GM21423 (cell line): Measurements from ENCODE around the gene UVRAG.
"Not testable (repeated sequence)": the region's sequence is repeated elsewhere in the genome, so short reads cannot be mapped to it uniquely, and the experiment has no call there.

ENCODE experiments used
- ATAC-seq: cut with Tn5 transposase; IDR thresholded peaks from one replicate; pipeline ENCODE4 v1.9.1; 2021; ENCODE audit warnings: mild to moderate bottlenecking, moderate library complexity; ENCODE audit not compliant: unreplicated experiment

Gene UVRAG

DNA sequence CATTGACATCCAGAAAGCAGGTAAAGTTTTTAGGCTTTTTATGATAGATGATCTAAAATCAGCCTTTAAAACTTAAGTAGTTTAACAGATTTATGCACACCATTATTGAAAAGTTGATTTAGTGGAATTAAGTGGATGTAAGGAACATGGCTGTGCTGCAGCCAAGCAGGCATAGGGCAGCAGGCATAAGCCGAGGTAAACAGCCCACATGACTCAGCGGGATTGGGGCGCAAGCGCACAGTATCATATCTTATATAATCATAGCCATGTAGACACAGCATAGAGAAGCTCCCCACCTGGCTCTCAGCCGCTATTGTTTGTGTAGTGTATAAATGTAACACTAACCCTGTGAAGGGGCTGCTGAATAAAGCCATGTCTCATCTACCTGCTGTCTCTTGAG lies 233.8 kb downstream of the UVRAG start:
- no peak for ATAC-seq

DNA sequence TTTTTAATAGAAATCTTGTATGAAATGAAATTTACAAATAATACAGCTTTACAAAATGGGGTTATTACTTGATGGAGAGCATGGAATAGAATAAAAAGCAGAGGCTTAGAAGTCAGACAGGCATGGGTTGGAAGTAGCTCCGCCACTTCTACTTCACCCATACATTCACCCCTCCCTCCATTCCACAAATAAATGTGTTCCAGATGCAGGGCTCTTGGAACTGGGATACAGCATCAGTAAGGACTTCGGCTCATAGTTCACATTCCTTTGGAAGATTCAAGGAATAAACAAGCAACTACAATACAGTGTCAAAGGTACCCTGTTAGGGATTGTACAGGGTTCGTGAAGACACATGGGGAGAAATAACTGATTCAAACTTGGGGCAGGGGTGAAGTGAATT lies 234.5 kb downstream of the UVRAG start:
- no peak for ATAC-seq

DNA sequence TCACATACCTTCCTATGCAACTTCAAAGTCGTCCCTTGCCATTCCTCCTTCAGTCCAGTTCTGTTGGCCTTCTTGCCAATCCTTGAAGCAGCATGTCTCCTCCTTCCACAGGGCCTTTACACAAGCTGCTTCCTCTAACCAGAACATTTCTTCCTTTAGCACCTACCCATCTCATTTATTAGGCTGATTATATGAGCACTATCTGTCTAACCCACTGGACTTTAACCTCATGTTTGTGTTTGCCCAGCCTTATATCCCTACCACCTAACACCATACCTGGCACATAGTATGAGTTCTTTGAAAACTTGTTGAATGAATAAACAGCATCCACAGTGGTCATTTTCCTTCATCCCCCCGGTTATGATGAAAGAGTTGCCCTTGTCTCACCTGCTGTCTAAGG lies 236.9 kb downstream of the UVRAG start:
- no peak for ATAC-seq

DNA sequence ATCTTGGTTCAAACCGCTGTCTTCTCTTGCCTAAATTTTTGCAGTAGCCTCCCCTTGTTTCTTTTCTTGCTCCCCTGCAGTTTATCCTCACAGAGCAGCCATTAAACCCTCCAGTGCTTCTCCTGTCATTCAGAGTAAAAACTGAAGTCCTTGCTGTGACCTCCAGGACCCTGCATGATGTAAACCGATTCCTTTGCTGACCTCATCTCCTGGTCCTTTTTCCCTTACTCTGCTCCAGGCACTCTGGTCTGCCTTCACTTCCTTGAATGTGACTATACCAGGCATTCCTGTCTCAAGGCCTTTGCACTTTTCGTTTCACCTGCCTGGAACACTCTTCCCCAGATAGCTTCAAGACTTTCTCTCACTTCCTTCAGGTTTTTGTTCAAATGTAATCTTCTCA lies 239.3 kb downstream of the UVRAG start:
- no peak for ATAC-seq

DNA sequence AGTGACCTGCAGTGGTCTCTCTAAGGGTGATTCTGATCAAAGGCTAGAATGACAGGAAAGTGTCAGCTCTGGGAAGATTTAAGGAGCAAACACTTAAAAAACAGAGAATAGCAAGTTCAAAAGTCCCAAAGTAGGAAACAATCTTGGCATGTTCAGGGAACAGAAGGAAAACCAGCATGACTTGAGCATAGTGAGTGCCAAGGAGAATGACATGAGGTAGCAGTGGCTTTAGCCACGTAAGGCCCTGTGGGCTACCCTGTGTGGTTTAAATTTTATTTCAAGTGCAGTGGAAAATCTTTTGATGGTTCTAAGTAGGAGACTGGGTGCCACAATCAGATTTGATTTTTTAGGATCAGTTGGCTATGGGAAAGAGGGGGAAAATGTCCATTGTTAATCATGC lies 241.9 kb downstream of the UVRAG start:
- no peak for ATAC-seq

DNA sequence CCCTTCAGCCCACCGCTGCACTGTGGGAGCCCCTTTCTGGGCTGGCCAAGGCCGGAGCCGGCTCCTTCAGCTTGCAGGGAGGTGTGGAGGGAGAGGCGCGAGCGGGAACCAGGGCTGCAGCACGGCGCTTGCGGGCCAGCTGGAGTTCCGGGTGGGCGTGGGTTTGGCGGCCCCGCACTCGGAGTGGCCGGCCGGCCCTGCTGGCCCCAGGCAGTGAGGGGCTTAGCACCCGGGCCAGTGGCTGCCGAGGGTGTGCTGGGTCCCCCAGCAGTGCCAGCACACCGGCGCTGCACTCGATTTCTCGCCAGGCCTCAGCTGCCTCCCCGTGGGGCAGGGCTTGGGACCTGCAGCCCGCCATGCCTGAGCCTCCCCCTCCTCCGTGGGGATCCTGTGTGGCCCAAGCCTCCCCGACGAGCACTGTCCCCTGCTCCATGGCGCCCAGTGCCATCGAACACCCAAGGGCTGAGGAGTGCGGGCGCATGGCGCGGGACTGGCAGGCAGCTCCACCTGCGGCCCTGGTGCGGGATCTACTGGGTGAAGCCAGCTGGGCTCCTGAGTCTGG lies 245.5 kb downstream of the UVRAG start:
- ATAC-seq: not testable (repeated sequence)

DNA sequence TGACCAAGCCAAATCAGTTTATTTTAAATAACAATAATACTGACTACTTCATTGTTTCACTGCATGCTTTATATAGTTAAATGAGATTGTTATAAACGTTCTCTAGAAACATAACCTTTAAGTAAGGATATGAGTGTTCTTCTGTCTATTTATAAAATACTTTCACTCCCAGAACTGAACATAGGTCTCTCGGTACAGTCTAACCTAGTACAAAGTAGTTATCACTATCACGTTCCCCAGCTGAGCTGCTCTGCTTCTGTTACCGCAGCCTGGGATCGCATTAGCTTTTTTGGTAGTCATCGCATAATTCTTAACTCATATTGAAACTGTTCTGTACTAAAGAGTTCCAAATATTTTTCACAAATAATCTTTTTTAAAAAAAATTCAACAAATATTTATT lies 247.7 kb downstream of the UVRAG start:
- peak; percentile 51 for ATAC-seq

DNA sequence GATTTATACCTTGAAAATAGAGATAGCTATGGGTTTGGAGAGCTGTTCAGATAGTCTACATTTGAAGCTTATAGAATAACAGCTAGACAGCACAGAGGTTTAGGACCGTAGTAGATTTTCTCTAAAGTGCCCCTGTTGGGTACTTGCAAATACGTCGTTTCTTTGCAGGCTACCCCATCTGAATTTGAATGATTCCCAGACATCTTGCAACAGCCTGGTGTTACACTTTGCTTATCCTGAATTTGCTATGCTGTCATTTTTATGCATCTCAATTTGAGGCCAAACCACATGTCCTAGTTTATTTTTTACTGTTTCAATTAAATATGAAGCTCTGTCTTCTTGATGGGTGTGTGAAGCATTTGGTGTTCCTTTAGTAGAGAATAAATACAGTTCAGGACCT lies 249.2 kb downstream of the UVRAG start:
- no peak for ATAC-seq

DNA sequence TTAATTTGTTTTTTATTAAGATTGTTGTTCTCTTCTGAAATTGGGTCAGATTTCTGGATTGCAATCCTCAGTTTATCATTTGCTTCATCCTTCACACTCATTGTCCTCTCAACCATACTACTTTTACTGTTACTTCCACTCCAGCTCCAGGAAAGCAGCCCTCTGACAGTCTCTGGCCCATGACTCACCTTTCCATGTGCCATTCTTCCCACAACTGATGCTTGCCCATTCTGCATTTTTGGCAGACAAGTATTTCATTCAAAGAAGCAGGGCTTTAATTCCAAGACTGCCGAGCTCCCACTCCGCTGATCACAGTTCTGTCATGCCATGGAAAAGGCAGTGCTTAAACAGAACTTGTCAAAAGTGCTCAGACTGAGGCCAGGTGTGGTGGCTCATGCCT lies 252.1 kb downstream of the UVRAG start:
- ATAC-seq: no peak

DNA sequence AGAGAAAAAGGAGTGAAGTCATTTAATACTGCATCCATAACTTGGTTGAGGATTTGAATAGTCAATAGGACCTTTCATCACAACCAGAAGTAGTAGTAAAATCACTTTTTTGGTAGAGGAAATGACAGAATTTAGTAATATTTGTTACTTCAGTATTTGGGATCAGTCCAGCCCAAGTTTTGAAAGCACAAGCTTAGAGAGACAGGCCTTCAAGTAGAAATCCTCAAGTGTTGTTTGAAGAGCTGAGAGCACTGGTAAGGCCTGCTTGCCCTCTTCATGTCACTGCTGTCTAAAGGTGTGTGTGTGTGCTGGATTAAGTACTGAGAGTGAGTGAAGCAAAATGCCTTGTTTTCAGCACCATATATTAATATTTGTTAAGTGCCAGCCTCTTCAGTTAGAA lies 254.0 kb downstream of the UVRAG start:
- ATAC-seq: no peak

DNA sequence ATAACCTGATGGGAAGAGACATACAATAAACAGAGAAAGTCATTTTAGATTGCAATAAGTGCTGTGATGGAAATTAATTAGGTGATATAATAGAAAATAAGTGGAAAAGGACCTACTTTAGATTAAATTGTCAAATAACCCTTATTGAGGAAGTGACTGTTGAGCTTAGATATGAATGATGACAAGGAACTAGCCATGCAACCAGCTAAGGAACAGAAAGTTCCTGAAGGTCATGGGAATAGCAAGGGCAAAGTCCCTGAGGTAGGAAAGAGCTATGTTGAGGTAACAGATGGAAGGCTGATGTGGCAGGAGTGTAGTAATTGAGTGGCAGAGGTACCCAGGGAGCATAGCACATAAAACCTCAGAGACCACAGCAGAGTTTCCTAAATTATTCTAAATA lies 256.1 kb downstream of the UVRAG start:
- no peak for ATAC-seq

DNA sequence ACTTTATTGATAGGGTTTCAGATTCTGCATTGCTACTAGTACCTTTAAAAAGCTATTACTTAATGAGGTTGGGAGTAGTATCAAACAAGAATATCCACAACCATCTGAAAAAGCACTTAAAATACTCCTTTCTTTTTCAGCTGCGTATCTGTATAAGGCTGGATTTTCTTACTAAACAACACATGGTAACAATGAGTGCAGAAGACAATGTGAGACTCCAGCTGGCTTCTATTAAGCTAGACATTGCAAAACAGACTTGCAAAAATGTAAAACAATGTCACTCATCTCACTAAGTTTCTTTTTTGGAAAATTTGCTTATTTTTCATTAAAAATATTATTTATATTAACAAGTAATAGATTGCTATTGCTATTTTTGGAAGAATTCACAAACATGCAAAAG lies 258.7 kb downstream of the UVRAG start:
- no peak for ATAC-seq

DNA sequence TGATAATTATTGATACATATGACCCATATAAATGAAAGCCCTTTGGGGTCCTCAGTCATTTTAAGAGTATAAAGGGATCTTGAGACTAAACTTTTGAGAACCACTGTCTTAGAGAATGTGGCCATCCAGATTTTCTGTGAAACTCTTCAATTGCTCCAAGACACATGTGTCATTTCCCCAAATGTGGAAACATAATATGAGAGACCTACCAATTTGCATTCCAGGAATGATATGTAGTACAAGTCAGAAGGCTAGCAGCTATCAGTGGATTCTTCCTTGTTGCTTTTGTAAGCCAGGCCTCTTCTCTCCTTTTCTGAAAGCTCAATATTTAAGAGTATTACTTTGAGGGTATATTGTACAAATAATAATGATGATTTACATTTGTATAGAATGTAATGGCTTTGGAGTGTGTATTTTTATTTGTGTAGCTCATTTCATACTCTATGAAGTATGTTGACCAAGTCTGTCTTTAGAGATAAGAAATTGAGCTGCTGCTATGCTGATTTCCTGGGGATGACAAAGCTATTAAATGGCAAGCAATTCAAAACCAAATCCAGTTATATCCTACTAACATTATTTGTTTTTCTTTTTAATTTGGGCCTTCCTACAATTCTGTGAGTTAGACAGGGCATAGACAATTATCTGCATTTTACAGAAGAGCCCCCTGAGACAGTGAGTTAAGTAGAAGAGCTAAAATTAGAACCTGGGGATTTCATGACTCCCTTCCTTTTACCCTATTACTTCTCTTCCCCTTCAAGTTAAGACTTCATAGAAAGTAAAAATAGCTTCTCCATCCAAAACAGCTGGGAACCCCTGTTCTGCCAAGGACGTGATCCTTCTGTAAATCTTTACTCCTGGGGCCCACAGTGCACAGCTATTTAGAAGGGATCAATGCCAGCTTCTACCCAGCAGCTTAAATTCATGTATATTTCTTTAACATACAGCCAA lies 259.4 kb downstream of the UVRAG start:
- ATAC-seq: no peak

DNA sequence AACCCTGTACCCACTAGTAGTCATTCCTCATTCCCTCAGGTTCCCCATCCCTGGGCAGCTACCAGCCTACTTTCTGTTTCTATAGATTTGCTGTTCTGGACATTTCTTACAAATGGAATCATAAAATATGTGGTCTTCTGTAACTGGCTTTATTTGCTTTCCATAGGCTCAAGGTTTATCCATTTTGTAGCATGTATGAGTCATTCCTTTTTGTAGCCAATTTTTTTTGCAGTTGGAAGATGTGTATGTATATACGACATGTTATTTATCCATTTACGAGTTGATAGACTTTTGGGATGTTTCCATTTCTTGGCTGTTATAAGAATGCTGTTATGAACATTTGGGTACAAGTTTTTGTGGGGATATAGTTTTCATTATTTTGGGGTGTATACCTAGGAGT lies 260.7 kb downstream of the UVRAG start:
- ATAC-seq: no peak

DNA sequence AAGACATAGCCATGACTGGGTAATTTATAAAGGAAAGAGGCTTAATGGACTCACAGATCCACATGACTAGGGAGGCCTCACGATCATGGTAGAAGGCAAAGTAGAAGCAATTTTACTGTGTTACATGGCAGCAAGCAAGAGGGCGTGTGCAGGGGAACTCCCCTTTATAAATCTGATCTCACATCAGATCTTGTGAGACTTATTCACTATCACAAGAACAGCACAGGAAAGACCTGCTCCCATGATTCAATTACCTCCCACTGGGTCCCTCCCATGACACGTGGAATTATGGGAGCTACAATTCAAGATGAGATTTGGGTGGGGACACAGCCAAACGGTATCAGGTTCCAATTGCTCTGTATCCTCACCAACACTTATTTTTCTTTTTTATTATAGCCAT lies 261.2 kb downstream of the UVRAG start:
- not testable (repeated sequence) for ATAC-seq

DNA sequence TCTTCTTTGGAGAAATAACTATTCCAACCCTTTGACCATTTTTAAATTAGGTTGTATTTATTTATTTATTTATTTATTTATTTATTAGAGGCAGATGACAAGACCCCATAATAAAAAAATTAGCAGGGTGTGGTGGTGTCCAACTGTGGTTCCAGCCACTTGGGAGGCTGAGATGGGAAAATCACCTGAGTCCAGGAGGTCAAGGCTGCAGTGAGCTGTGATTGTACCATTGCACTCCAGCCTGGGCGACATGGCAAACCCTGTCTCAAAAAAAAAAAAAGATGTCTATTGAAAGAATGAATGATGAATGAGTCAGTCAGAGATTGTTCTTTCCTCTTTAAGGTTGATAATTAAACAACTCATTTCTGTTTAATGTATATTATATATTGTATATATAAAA lies 261.7 kb downstream of the UVRAG start:
- ATAC-seq: no peak

DNA sequence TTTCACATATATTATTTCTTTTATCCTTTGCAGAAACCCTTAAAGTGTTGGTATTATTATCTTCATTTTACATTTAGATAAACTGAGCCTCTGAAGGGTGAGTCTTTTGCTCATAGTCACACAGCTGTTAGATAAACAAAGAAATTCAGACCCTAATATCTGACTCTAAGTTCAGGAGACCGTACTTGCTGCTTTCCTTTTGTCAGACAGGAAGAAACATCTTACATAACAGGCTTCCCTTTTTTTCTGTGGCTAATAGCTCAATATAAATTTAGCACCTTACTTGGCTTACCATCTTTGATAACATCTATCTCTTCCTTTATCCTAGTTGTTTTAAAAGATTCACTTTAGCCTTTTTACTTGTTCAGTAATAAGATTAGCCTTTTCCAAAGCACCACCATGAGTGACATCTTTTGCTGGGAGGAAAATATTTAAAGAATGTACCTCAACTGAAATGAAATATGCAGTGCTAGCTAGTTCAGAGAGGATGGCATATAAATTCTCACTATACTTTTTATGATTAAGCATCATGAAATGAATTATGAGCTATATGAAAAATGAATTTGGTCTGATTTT lies 262.7 kb downstream of the UVRAG start:
- no peak for ATAC-seq

DNA sequence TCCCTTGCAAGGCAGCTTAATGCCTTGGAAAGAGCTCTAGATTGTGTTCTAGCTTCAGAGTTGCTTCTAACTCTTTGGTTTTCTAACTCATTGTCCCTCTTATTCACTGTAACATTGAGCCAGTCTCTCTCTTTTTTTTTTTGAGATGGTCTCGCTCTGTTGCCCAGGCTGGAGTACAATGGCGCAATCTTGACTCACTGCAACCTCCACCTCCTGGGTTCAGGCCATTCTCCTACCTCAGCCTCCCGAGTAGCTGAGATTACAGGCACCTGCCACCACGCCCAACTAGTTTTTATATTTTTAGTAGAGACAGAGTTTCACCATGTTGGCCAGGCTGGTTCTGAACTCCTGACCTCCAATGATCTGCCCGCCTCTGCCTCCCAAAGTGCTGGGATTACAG lies 266.1 kb downstream of the UVRAG start:
- not testable (repeated sequence) for ATAC-seq

DNA sequence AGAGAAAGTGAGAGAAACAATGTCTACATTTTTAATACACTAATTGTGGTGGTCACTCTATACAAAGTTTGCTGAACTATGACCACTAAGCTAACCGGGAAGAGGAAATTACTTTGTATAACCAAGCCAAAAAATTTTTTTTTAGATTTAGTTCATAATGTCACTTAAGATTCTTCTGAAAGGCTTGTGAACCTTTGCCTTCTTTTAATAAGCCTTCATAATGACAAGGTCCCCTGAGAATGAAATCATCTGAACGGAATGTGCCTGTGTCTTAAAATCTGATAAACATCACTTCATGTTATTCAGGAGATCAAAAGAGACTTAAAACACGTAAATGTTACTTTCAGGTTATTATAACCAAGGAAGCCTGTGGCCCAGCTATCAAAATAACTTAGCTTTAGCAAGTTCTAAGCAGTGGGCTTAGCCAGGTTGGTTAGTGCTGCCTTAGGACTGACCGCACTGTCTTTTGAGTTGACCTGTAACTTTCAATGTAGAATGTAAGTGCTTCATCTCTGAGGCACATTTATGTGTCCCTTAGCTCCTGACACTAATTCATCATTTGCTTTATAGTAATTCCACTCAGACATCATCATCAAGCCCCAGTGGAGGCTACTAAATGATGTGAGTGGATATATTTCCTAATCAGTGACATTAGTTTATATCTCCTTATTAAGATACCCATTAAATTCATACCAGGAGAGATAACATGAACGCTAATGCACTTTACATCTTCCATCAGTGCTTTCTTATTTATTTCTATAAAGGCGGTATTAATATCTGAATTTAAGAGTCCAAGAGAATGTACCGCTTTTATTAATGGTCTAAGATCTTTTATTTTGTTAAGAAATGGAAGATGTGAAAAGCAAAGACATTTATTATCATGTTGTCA lies 268.8 kb downstream of the UVRAG start:
- no peak for ATAC-seq

DNA sequence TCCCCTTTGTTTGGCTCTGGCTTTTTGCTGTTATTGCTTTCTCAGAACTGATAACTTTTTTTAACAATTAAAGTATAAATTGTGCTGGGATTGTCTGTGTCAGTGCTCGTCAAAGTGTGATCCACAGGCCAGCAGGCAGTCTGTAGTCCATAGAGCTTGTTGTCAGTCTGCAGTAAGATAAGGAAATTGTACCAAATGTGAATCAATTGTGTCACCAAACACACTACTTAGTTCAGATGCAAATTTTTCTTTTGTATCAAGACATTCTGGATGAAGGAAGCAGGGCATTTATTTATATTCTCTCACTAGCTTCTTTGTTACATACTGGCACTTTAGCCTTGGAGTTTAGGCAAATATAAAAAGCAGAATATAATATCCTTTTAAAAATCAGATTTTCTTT lies 270.3 kb downstream of the UVRAG start:
- no peak for ATAC-seq
